ENCODE data around the gene USH2A.

The USH2A gene

DNA sequence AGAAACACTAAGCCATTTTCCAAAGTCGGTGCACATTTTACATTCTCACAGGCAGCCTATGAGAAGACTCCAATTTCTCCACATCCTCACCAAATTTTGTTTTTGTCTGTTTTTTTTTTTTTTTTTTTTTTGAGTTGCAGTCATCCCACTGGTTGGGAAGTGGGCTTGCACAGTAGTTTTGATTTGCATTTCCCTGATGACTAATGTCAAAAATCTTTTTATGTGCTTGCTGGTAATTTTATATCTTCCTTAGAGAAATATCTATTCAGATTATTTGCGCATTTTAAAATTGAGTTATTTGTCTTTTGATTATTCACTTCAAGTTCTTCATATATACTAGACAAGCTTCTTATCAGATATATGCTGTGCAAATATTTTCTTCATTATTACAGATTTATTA lies 141.5 kb downstream of the USH2A start:
- DNase-seq (ENCODE audit: low read depth in 2 of 2): no peak

DNA sequence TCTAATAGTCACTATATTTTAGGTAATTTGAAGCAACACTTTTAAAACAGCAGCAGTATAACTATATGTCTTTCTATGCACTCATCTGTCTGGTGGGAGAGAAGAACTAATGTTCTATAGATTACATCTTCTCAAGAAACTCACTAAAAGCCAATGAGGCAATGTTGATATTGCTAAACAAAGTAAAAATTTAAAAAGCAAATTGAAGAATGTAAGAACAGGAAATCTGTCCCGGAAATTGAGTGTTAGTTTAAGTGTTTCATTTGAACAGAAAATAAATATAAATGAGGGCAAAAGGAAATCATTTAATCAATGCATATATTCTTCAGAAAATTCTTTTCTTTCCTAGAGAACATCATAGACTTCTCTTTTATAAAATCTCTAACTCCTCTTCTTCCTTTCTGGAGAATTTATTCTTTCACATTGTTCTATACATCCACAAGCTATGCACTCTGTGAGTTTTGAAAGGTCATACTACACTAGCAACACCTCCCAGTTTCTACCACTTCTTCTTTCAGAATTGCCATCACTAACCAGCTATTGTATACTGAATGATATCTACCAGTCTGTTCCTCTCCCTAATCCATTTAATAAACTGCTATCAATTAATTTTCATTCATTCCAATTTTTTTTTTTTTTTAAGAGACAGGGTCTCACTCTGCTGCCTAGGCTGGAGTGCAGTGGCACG lies 153.0 kb downstream of the USH2A start:
- DNase-seq (ENCODE audit: low read depth in 2 of 2): no peak

DNA sequence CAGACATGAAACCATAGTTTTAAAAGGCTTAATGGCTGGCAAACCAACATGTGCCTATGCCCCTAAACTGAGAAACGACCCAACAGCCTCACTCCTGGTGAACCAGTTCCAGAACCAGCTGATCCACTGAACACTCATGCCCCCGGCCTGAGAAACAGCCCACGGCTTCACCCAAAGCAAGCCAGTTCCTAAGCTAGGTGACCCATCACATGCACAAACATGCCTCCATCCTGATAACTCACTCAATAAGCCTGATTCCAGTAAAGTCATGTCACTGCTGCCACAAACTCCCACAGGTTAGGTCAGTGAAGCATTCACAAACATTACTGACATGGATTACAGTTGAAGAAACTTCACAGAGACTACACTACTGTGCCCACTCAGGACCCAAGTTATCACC lies 161.6 kb downstream of the USH2A start:
- DNase-seq (ENCODE audit: low read depth in 2 of 2): no peak

DNA sequence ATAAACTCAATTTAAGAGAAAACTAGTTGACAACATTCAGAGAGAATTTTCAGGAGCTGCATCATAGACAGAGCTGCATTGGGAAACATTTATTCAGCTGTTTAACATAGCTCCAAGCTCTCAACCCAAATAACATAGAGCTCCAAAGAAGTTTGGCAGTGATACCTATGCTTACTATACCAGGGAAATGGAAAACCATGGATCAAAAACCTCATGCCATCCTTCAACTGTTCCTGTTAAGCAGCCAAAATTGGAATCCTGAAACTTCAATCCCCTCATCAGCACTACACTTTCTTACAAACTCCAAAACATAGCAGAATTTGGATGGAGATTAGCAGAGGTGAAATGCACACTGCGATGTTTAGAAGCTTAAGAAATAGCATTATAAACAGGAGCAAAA lies 164.4 kb downstream of the USH2A start:
- DNase-seq (ENCODE audit: low read depth in 2 of 2): no peak

DNA sequence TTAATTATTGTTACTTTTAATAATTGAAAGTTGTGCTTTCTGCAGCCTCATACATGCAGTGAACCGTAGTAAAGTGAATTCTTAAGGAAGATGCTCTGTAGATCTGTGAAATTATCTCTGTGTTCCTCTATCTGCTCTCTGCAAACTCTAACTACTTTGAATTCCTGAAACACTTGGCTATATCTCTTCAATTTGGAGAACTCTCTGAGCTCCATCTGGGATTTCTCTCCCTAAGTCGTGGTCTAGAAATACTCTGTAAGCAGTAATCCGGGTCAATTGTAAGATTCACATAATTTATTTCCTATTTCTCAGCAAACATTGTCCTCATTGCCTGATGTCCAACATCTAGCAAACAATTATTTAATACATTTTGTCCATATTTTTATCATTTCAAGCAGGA lies 164.9 kb downstream of the USH2A start:
- no peak for DNase-seq (ENCODE audit: low read depth in 2 of 2)

DNA sequence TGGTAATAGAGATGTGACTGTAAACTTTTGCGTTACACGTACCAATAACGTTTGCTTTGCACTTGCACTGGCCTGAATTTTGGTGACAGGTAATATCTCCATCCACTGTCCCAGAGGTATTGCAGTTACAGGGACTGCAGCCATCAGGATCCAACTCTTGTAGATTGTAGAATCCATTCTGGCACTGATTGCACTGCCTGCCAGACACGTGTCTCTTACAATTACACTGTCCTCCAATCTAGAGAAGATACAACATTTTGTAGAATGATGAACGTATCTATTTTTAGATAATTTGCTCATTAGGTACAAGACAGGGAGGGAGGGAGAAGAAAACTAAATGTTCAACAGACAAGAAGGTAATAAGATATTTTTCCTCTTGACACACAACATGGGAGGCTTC lies 172.4 kb downstream of the USH2A start:
- no peak for DNase-seq (ENCODE audit: low read depth in 2 of 2)

DNA sequence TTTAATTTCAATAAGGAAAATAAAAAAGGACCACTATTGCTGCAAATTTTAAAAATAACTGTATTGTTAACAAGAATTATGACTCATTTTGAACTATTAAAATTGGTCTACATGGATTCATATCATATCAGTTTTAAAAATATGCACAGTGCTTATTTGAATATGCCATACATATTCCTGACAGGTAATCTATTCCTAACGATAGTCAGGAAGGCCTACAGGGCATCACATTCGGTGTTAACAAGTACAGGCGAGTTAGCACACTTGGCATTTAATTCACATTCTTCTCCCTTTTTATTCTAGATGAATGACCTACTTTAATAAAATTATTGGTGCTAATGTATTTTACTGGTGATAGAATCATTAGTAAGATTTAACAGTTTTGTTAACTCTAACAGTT lies 174.6 kb downstream of the USH2A start:
- DNase-seq (ENCODE audit: low read depth in 2 of 2): no peak

DNA sequence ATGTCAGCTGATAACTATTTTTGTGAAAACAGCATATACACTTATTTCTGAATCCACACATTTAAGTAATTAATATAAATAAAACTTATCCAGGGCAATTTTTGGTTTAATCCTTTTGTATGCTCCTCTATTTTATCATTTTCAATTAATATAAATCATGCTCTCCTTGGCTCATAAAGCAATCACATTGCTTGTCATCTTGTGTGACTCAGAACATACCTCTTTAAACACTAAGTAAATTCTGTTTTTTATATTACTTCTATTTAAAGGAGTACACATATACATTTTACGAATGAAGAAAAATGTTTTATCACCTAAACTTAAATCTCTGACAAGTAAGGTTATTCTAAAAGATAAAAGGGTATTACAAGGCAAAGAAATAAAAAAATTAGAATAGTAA lies 175.3 kb downstream of the USH2A start:
- DNase-seq (ENCODE audit: low read depth in 2 of 2): no peak

DNA sequence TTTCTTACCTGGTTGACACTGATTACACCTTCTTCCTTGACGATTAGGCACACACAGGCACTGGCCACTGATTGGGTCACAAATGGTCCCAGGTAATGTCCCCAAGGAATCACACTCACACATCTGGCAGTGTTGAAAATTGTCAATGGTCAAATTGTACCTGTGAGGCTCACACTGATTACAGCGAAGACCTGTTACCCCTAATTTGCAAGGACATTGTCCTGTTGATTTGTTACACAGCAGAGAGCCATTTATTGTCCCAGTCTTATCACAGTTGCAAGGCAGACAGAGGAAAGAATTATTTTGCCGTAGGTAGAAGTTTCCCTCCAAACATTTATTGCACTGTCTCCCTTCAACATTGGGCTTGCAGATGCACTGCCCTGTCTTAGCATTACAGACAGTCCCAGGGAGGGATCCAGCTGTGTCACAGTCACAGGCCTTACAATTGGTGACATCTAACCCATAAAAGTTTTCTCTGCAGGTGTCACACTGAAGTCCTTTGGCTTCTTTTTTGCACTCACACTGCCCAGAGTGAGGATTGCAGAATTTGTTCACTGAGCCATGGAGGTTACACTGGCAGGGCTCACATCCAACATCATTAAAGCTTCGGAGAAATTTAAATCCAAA lies 176.6 kb downstream of the USH2A start:
- DNase-seq (ENCODE audit: low read depth in 2 of 2): no peak

DNA sequence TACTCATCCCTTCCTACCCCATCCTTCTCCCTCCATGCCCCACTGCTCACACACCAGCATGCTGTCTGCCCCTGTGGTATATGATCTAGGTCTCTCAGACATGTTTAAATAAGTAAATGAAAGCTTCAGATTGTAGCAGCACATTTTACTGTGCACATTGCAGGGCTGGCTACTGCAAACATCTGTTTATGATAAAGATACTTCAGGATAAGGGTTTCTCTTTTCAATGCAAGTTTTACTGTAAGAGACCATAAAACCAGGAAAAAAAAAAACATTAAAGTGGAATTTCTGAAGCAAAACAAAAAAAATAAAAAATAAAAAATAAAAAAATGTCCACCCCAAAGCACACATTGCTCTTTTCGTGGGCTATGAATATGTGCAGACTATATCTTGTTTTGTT lies 184.4 kb downstream of the USH2A start:
- no peak for DNase-seq (ENCODE audit: low read depth in 2 of 2)

DNA sequence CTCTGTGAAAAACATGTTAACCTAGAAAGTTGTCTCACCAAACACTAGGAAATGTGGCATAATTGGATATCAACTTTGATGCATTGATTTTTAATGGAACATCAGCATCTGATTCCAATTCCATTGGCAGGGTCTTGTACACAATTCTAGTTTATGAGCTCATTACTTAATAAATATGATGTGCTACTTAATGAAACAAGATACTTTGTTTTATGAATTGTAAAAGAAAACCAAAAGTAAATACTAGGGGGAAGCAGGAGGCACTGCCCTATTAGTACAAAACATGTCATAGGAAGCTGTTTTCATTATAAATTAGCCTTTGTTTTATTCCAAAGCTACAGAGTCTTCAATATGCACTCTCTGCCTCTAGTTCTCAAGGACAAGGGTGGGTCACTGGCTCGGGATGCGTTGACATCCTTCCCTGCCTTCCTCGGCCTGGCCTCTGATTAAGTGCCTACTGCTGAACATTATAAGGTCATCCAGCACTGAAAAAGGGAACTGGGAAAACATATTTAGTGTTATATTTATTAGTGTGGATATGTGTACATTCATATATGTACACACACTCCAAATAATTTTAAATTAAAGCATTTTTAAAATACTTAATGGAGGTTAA lies 185.2 kb downstream of the USH2A start:
- DNase-seq (ENCODE audit: low read depth in 2 of 2): no peak

DNA sequence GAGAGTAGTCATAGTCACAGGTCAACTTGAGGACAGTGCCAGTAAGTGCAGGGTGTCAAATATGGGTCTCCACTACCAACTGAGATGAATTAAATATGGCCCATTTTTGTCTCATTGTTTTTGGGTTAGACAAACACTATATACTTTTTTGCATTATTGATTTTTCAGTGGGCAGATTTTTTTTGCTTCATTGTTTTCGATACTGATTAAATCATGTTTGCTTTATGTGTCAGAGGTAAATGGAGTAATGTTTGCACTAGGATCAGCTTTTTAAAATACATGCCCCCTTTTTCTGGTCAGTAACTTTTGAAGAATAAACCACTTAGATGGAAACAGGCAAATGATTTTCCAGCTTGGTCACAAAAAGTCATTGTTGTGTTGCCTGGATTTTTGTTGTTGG lies 199.0 kb downstream of the USH2A start:
- no peak for DNase-seq (ENCODE audit: low read depth in 2 of 2)

DNA sequence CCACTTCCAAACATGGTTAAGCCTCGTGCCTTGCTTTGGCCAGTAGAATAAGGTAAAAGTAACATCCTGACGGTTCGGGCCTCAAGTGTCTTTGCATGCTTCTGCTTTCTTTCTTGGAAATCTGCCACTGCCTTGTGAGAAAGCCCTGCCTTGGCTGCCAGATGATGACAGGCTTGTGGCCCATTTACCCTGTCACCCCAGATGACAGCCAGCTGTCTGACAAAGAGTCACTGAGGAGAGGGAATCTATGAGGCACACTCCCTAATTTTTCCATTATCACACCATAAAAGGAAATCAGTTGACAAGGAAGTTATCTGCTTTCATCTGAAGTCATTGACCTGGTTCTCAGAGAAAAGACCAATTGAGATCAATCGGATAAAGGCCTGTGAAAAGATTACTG lies 199.8 kb downstream of the USH2A start:
- no peak for DNase-seq (ENCODE audit: low read depth in 2 of 2)

DNA sequence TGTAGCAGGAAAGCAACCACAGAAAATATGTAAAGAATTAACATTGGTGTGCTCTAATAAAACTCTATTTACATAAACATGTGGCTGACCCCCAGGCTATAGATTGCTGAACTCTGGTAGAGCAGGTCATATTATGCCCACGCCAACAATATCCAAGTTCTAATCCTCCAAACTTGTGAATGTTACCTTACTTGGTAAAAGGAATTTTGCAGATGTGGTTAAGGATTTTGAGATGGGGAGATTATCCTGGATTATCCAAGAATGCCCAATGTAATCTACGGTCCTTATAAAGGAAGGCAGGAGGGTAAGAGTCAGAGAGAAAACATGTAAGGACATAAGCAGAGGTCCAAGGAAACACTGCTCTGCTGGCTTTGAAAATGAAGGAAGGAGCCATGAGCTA lies 201.0 kb downstream of the USH2A start:
- DNase-seq (ENCODE audit: low read depth in 2 of 2): no peak

DNA sequence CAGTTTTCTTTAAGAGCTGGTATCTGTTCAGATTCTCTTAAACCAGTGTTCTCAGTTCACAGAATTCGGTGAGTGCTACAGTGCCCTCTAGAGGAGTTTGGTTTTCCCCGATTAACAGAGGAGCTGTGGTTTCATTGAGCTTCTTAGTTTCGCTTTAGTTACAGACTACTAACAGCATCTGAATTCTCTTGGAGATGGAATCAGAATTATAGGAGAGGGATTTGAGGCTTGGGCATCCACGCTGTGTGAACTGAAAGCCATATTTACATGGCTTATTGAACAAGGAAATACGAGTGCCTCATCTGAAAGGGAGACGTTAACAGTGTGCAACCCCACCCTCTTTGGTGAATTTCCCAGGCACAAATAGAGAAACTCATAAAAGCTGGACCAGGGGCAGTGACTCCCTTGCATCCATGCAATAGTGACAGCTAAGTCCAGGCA lies 202.0 kb downstream of the USH2A start:
- DNase-seq (ENCODE audit: low read depth in 2 of 2): no peak

DNA sequence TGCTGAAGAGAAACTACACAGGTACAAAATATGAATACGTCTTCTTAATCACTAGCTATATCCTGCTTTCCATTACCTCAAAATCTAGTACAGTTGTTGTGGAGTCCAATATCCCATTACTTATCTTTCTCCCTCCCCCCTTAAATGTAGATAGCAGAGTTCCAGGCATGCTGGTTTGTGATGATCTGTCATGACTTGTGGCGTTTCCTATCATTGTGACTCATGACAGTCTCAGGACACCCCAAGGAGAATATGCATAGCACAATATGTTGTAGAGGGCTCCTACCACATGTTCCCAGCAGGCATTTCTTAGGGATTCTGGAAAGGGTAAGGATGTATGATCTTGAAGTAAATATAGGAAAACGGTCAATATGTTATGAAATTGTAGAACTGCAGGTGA lies 206.9 kb downstream of the USH2A start:
- no peak for DNase-seq (ENCODE audit: low read depth in 2 of 2)

DNA sequence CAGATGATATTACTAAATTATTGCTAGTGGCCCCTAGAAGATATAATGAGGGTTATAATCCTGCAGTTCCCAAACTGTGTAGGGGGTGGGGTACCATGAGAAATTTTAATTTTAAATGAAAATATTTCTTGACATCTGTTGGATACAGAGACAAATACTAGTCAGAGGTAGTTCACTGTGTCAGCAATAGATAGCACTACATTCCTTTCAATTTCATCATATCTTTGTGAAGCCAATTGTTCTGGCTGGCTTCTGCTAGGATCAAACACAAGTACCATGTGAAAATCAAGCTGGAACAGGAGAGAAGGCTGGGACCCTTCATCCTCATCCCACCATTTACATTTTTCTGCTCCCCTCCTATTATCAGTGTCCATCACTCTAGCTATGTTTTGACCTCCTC lies 208.1 kb downstream of the USH2A start:
- no peak for DNase-seq (ENCODE audit: low read depth in 2 of 2)

DNA sequence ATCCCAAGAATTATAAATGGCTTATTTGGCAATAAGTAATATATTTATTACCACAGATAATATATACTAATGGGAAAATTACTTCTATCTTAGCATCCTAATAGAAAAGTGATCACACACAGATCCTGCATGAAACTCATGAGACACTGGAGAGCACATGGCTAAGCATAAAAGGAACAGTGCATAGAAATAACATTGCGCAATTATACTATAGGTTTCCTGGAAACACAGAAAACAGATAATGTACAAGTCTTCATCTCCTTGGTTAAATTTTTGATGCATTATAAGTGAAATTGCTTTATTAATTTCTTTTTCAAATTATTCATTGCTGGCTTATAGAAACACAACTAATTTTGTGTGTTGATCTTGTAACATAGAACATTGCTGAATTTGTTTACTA lies 210.4 kb downstream of the USH2A start:
- no peak for DNase-seq (ENCODE audit: low read depth in 2 of 2)

DNA sequence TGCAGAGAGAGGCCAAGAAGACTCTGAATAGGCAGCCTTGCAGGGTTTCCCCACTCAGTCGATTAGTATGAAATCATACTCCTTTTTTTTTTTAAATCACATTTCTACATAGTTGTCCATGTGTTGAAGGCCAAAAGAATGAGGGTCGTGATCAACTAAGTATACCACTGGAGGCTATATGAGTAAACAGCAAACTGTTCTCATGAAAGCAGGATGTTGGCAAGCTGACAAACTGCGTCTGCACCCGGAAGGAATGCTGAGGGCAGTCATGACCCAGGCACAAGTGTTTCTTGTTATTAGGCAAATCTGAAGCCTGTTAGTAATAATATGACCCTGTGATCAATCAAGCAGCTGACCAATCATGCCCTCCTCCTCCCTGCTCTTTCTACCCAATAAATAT lies 213.2 kb downstream of the USH2A start:
- no peak for DNase-seq (ENCODE audit: low read depth in 2 of 2)

DNA sequence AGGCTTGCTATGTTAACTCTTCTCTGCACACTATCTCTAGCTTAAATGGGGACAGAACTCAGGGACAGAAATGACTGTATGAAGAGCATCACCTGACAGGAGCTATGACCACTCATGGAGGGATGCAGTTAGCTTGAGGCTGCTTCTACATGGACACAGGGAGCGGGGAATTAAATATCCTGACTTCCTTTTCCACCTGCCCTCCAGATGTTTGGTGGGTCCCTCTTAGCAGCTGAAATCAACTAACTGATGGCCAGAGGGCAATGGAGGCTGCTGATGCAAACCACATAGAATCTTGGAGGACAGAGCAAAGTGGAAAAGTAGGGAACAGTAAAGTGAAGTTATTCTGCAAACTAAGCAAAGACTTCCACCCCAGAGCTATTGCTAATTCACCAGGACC lies 214.1 kb downstream of the USH2A start:
- no peak for DNase-seq (ENCODE audit: low read depth in 2 of 2)

DNA sequence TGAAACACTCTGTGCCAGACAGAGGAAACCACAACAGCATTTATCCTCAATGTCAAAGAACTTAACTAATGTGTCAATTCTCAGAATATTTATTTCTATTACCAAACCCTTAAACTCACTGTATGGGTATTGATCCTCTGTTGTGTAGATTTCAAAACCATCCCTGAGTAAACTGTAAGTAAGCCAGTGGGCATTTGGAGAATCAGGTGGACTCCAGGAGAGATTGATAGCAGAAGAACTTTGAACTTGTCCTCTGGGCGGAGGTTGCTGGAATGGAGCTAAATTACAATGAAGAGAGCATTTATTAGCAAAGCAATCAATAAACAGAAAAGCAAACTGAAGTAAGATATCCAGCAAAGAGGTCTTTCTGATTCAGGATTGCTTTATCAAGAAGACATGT lies 216.1 kb downstream of the USH2A start:
- DNase-seq (ENCODE audit: low read depth in 2 of 2): no peak

DNA sequence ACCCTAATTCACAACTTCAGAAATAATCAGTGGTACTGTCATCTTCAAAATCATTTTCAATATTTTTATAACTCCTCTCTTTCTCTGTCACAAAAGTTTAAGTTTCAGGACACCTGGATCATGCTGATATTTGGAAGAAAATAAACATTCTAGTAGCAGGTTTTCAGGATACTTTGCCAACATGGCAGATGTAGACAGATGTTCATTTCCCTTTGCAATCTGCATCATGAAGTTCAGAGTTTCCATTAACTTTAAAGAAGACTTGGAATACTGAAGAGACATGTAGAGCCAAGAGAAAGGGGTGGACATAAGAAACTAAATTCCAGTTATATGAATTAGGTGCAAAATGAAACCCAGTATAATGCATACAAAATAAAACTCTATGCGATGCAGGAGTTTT lies 218.1 kb downstream of the USH2A start:
- no peak for DNase-seq (ENCODE audit: low read depth in 2 of 2)

DNA sequence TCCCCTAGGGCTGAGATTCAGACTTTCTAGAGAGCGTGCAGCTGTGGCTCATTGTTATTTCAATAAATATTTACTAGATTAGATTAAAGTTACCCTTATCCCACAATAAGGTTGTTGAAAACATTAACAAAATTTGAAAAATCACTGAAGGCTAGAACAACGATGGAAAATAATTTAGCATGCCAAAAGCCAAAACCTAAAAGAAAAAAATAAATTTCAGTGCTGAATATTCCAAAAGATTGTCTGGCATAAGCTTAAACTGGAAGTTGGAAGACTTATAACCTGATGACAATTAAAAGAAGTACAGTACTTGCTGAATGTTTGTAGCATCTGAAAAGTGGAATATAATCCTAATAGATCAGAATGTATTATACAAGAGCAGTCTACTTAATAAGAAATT lies 221.3 kb downstream of the USH2A start:
- no peak for DNase-seq (ENCODE audit: low read depth in 2 of 2)

DNA sequence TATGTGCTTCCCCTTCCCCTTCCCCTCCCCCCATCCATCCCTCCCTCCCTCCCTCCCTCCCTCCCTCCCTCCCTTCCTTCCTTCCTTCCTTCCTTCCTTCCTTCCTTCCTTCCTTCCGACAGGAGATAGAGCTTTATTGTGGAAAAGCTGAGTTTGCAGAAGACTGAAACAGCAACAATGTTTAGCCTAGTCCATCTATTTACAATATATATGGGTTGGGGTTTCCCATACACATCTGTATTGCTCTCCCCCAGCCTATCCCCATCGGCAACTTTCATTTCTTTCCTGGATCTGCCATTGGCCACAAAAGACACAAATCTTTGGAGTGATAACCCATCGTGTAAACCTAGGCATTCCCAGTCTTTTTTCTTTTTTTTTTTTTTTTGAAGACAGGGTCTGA lies 222.3 kb downstream of the USH2A start:
- no peak for DNase-seq (ENCODE audit: low read depth in 2 of 2)

All from stimulated activated CD8-positive, alpha-beta memory T cell treated with anti-CD3 and anti-CD28 coated beads, Interleukin-7, amount 100 ng/mL, for 4 hours (primary cell).